ENCODE measurements around the gene MPP4.
A peak's percentile ranks its signal among the peaks of the same experiment; 100 is the strongest.
"Not testable (repeated sequence)": the region's sequence is repeated elsewhere in the genome, so short reads cannot be mapped to it uniquely, and the experiment has no call there.

Gene MPP4

GRCh38 chr2:201673546-201673945 is 24.9 kb downstream of the MPP4 start:
- DNase-seq (ENCODE audit: low read depth) = no peak

- not testable (repeated sequence) for DNase-seq (ENCODE audit: low read depth)
Observed at GRCh38 chr2:201671205-201671604, 27.2 kb downstream of the MPP4 start.

GRCh38 chr2:201669865-201670264 is 28.6 kb downstream of the MPP4 start:
- DNase-seq (ENCODE audit: low read depth) = no peak

- no peak for DNase-seq (ENCODE audit: low read depth)
Observed at GRCh38 chr2:201668402-201668910, 30.0 kb downstream of the MPP4 start.

GRCh38 chr2:201664334-201664733 is 34.1 kb downstream of the MPP4 start:
- no peak for DNase-seq (ENCODE audit: low read depth)

- no peak for DNase-seq (ENCODE audit: low read depth)
Observed at GRCh38 chr2:201661366-201661765, 37.1 kb downstream of the MPP4 start.

GRCh38 chr2:201660293-201660895 is 38.0 kb downstream of the MPP4 start:
- no peak for DNase-seq (ENCODE audit: low read depth)

- DNase-seq (ENCODE audit: low read depth) = no peak
Observed at GRCh38 chr2:201656740-201657139, 41.7 kb downstream of the MPP4 start.

GRCh38 chr2:201656102-201656501 is 42.3 kb downstream of the MPP4 start:
- no peak for DNase-seq (ENCODE audit: low read depth)

- no peak for DNase-seq (ENCODE audit: low read depth)
Observed at GRCh38 chr2:201654616-201655384, 43.6 kb downstream of the MPP4 start.

GRCh38 chr2:201653221-201653620 is 45.2 kb downstream of the MPP4 start:
- DNase-seq (ENCODE audit: low read depth) = no peak

- no peak for DNase-seq (ENCODE audit: low read depth)
Observed at GRCh38 chr2:201649442-201649841, 49.0 kb downstream of the MPP4 start.

- no peak for DNase-seq (ENCODE audit: low read depth)
Observed at GRCh38 chr2:201647431-201647830, 51.0 kb downstream of the MPP4 start.

- no peak for DNase-seq (ENCODE audit: low read depth)
Observed at GRCh38 chr2:201644001-201644400, 54.4 kb downstream of the MPP4 start.

GRCh38 chr2:201643216-201643890 is 55.1 kb downstream of the MPP4 start, which contains the start of gene TMEM237:
Gene TMEM237 (minus strand): TSS chr2:201643503. CDS start chr2:201643400, 103 bp downstream.
- DNase-seq (ENCODE audit: low read depth) = no peak

GRCh38 chr2:201642579-201643215 is 55.7 kb downstream of the MPP4 start:
- peak; percentile 58 for DNase-seq (ENCODE audit: low read depth)

- DNase-seq (ENCODE audit: low read depth) = no peak
Observed at GRCh38 chr2:201642086-201642578, 56.3 kb downstream of the MPP4 start.

GRCh38 chr2:201639205-201639604 is 59.2 kb downstream of the MPP4 start:
- DNase-seq (ENCODE audit: low read depth) = no peak

- DNase-seq (ENCODE audit: low read depth) = no peak
Observed at GRCh38 chr2:201638326-201638725, 60.1 kb downstream of the MPP4 start.

- DNase-seq (ENCODE audit: low read depth) = no peak
Observed at GRCh38 chr2:201633661-201634249, 64.7 kb downstream of the MPP4 start.

- no peak for DNase-seq (ENCODE audit: low read depth)
Observed at GRCh38 chr2:201631041-201631440, 67.4 kb downstream of the MPP4 start.

GRCh38 chr2:201630577-201630976 is 67.9 kb downstream of the MPP4 start:
- DNase-seq (ENCODE audit: low read depth) = no peak
